HG03460 (cell line): Measurements from ENCODE around the gene PQBP1.
A peak's percentile ranks its signal among the peaks of the same experiment; 100 is the strongest.

Experiments used
- ATAC-seq: cut with Tn5 transposase; IDR thresholded peaks from one replicate; pipeline ENCODE4 v1.9.1; 2021; ENCODE audit not compliant: unreplicated experiment

PQBP1 gene

DNA sequence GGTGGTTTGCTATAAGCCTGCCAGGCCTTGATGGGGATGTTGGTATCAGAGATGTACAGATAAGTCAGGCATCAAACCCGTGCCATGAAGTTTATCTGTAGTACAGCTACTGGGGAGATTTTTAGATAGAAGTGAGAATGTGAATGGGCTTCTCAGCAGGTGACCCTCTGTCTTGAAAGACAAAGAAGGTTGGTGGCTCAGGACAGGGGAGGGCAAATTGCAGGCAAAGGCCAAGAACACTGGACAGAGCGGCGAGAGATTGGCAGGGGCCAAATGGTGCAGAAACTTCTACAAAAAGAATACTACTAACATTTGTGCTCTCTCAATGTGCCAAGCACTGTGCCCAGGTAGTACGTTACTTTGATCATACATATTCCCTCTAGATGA lies 23.0 kb downstream of the PQBP1 start:
- ATAC-seq, result no peak

DNA sequence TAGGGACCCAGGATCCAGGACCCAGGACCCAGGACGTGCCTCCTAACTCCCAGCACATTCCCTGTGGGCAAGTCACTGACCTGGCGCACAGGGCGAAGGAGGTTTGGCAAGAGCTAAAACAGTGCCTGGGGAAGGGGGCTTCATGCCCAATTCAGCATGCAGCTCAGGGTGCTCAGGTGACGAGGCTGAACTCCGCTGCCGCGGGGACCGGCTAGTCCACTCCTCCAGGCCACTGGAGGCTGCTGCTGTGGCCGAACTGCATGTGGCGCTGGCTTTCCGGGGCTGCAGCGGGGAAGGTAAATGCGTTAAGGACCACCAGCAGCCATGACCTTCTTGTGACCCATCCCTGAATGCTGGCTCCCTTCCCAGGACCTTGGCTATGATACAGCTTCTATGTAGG lies 26.0 kb downstream of the PQBP1 start:
- ATAC-seq, result no peak

DNA sequence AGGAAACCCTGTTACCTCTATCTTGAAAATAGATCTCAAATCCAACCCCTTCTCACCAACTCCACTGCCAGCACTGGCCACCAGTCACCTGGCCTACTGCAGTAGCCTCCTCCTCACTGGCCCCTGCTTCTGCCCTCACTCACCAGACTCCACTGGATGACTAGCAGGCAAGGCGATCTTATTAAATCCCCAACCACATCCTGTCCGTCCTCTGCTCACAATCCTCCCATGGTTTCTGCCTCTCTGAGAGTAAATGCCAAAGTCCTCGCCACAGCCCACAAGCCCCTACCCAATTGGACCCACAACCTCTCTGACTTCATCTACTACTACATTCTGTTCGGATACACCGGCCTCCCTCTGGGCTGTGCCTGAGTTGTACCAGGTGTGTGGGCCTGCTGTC lies 26.5 kb downstream of the PQBP1 start:
- no peak for ATAC-seq

DNA sequence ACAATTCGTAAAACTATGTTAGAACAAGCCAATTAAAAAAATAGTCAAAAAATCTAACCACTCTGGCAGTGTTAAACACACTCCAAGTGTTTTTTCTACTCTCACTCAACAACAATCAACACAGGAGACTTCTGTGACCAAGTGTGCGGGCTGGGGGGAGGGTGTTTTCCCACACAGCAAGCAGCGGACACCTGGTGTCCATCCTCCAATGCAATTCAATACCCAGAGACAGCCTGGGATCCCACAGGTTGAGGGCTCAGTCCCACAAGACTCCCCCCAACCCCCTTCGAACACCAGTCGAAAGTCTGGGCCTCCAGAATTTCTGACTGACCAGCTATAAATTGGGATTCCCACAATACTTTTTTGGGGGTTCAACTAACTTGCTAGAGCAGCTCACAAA lies 29.4 kb downstream of the PQBP1 start:
- no peak for ATAC-seq

GRCh38 chrX:48927736-48928382 lies 30.1 kb downstream of the PQBP1 start:
- no peak for ATAC-seq

GRCh38 chrX:48933757-48934156 lies 36.0 kb downstream of the PQBP1 start:
- ATAC-seq, result no peak

GRCh38 chrX:48934581-48935300 lies 37.0 kb downstream of the PQBP1 start:
- no peak for ATAC-seq

- no peak for ATAC-seq
These were observed 37.6 kb downstream of the PQBP1 start for GRCh38 chrX:48935301-48935670.

DNA sequence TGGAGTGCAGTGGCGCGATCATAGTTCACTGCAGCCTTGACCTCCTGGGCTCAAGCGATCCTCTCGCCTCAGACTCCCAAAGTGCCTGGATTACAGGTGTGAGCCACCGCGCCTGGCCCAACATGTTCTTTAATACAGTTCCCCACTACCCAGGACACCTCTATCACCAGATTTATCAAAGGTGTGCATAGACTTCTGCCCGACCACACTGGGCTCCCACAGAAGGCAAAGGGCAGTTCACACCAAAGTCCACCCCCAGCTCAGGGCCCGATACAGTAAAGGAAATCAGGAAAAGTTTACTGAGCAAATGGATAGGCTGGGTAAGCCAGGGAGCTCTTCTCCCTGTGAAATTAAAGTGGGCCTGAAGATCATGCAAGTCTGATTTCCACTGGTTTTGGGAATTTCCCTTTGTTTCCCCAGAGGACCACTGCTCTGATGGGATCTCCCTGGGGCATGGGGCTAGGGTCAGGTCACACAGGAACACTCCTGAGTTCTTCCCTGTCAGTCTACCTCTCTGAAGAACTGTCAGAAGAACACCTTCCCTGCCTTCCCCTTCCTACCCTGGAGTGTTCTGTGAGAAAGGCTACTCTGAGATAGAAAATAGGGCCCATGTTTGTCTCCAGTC lies 38.8 kb downstream of the PQBP1 start:
- ATAC-seq, result peak; percentile 3

- peak; percentile 61 for ATAC-seq
These were observed 39.6 kb downstream of the PQBP1 start for GRCh38 chrX:48937054-48937907.

DNA sequence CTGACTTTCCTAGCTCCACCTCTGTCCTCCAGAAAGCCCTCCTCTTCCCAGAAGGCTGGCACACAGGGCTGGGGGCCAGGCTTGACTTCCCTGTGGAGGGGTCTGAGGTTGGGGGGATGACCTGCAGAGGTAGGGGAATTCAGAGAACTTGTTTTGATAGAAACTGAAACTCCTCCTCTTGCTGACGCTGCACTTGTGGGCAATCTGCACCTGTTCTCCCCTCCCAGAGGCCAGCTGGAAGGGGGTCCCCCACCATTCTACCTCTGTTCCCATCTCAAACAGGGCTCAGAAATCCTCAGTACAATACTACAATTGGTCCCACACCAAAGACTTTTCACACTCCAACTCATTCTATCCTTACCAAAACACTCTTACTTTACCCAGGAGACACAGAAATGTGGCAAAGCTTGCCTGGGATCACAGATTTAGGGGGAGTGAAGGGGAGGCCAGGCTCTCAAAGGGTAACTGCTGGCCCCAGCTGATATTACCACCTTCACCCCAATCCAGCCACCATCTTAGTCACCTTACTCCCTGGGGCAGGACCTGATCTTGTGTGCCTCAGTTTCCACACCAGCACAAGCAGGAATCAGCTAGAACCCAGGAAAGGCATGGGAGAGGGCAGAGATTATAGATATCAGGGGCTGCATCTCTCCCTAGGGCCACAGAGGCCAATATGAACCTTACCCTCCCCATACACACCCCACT lies 41.1 kb downstream of the PQBP1 start:
- peak; percentile 45 for ATAC-seq

DNA sequence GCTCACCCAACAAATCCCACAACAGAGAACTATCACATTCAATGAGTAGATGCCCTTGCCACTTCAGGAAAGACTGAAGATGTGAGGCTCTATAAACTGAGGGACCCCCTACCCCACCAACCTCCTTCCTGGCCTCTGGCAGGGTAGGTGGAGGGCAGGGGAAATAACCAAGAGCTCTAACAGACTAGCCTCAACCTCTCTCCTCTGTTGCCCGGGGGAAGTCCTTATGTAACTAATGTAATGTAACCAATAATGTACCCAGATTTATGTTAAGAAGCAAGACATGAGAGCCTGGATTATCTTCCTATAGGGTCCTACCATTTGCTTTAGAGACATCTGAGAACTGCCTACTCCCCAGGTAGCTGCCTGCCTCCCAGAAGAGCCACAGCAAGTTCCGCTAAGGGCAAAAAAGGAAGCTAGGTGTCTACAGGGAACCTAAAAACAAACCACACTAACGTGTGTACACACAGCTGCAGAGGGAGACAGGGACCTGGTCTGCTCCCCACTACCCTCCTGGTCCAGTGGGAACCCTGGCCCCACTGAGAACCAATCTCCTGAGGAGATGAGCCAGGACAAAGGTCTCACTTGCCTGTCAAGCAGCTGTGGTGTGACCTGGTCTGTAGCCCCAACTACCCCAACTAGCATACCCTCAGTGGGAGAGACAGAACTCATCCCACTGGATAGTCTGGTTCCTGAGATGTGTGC lies 41.9 kb downstream of the PQBP1 start:
- ATAC-seq, result no peak

- ATAC-seq, result no peak
These were observed 42.8 kb downstream of the PQBP1 start for GRCh38 chrX:48940404-48940955.

- ATAC-seq, result no peak
These were observed 45.2 kb downstream of the PQBP1 start for GRCh38 chrX:48942895-48943294.

- no peak for ATAC-seq
These were observed 48.0 kb downstream of the PQBP1 start for GRCh38 chrX:48945517-48946348.

DNA sequence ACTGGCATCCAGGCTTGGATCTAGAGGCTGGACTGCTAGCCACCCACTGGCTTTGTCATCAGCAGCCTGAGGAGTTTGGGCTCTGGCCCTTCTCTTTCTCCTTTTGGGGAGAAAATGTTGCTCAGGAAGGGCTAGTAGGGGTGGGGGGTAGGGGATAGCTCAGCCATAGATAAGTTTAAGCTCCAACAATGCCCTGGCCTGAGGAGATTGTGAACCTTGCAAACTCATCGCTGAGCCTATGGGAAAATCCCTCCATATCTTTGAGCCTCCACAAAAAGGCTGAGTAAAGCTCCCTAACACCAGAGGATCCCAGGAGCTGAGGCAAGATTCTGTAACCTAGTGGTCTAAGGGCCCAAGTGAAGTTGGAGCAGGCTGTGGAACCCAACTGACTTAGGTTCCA lies 50.9 kb downstream of the PQBP1 start:
- ATAC-seq, result no peak
